Mesendoderm (in vitro differentiated cells): ENCODE measurements around the gene CRYL1.

Experiments
- DNase-seq: peaks from one replicate; pipeline ENCODE4 v3.0.0; 2013
- H2AK5ac ChIP-seq: 2 replicates; pipeline ENCODE4 v1.6.1; 2013; ENCODE audit warnings: low read length, inconsistent platforms
- H2BK120ac ChIP-seq: 2 replicates; pipeline ENCODE4 v1.6.1; 2013; ENCODE audit warnings: low read depth, mild to moderate bottlenecking, low read length, moderate library complexity, mixed read lengths
- H2BK15ac ChIP-seq: replicated peaks from 2 replicates; pipeline ENCODE4 v1.6.1; 2013; ENCODE audit warnings: low read depth, mild to moderate bottlenecking, moderate library complexity
- H2BK5ac ChIP-seq: 2 replicates; pipeline ENCODE4 v1.6.1; 2013; ENCODE audit warnings: low read length, inconsistent platforms
- H3K18ac ChIP-seq: 2 replicates; pipeline ENCODE4 v1.6.1; 2013; ENCODE audit warnings: mild to moderate bottlenecking, low read length, mixed read lengths
- H3K23ac ChIP-seq: one replicate; pipeline ENCODE4 v1.6.1; 2013; ENCODE audit warnings: low read length
- H3K27ac ChIP-seq: 2 replicates; pipeline ENCODE4 v1.5.1; 2013; ENCODE audit warnings: low read depth, mild to moderate bottlenecking, inconsistent platforms, low read length, moderate library complexity
- H3K27me3 ChIP-seq: 2 replicates; pipeline ENCODE4 v1.6.1; 2013; ENCODE audit warnings: low read length, control low read depth, mild to moderate bottlenecking, inconsistent platforms; ENCODE audit not compliant: insufficient read depth, poor library complexity
- H3K36me3 ChIP-seq: 2 replicates; pipeline ENCODE4 v1.6.1; 2013; ENCODE audit warnings: low read length, inconsistent platforms; ENCODE audit not compliant: control insufficient read depth, insufficient read depth
- H3K4ac ChIP-seq: one replicate; pipeline ENCODE4 v1.6.1; 2013; ENCODE audit warnings: low read depth, mild to moderate bottlenecking, low read length, moderate library complexity
- H3K4me1 ChIP-seq: 2 replicates; pipeline ENCODE4 v1.6.1; 2013; ENCODE audit warnings: low read depth, low read length, inconsistent platforms; ENCODE audit not compliant: control insufficient read depth
- H3K4me2 ChIP-seq: 2 replicates; pipeline ENCODE4 v1.6.1; 2013; ENCODE audit warnings: low read length
- H3K4me3 ChIP-seq: 2 replicates; pipeline ENCODE4 v1.5.1; 2013; ENCODE audit warnings: mild to moderate bottlenecking, low read length
- H3K56ac ChIP-seq: one replicate; pipeline ENCODE4 v1.6.1; 2013; ENCODE audit warnings: low read length
- H3K79me1 ChIP-seq: 2 replicates; pipeline ENCODE4 v1.6.1; 2013; ENCODE audit warnings: low read length, inconsistent platforms
- H3K79me2 ChIP-seq: 2 replicates; pipeline ENCODE4 v1.6.1; 2013; ENCODE audit warnings: mild to moderate bottlenecking, low read length; ENCODE audit not compliant: control insufficient read depth, insufficient read depth
- H3K9ac ChIP-seq: 2 replicates; pipeline ENCODE4 v1.6.1; 2013; ENCODE audit warnings: low read length, inconsistent platforms
- H4K5ac ChIP-seq: one replicate; pipeline ENCODE4 v1.6.1; 2013; ENCODE audit warnings: low read length
- H4K8ac ChIP-seq: one replicate; pipeline ENCODE4 v1.6.1; 2013; ENCODE audit warnings: low read depth, mild to moderate bottlenecking, control low read depth, low read length, moderate library complexity
- WGBS: extraction: QIAGEN DNeasy Blood & Tissue Kit; methylation state at CpG from one replicate; pipeline ENCODE4 v1.1.7; 2013; ENCODE audit warnings: low lambda C conversion rate, missing lambda C conversion rate; ENCODE audit not compliant: insufficient coverage; ENCODE audit errors: extremely low coverage; 5-methylcytosine and 5-hydroxymethylcytosine counted together

The CRYL1 gene

DNA sequence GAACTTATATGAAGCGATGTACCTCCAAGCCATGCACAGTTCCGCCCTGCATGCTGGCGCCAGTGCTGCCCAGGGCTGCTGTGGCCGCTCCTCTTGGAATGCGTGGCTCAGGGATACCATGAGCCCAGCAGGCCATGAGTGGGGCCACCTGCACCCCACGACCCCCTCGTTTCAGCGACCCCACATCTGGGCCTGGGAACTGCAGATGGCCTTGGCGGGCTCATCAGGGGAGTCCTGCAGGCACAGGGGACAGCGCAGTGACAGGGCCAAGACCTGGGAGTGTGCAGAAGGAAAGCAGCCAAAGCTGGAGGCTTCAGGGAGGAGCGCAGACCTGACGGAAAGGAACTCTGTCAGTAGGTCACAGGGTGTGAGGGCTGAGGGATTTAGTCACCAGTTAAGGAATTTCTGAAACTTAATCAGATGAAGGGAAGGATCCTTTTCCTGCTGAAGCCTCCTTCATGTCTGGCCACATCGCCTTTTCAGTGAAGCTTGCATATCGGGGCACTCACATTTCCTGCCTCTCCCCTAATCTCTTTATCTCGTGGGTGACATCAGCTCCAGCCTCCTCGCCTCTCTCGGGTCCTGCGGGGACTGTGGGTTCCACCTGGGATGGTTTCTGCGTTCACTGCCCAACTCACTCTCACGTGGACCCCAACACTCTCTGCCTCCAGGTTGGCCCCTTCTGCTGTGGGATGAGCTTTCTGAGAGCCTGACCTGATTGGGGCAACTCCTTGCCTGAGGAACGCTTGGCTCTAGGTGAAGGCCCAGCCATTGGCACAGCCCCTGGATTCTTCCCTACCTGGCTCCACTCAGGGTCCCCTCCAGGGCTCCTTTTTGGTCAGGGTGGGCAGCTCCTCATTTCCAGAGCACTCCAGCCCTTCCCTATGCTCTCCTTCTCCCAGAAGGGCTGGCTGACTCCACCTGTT is 123.5 kb downstream of the CRYL1 start:
- H4K5ac ChIP-seq: no peak overlapping the region
- no peaks in the 10 kb centered on the region for H3K79me1 ChIP-seq
- no peak overlapping the region for H2BK15ac ChIP-seq
- H3K27me3 ChIP-seq: no peaks in the 10 kb centered on the region
- H3K4me2 ChIP-seq: no peak overlapping the region
- no peak overlapping the region for H2BK120ac ChIP-seq
- H3K4me1 ChIP-seq: peaks cover 4% of the 10 kb centered on the region
- H3K23ac ChIP-seq: no peak overlapping the region
- no peak overlapping the region for H3K4ac ChIP-seq
- no peak overlapping the region for H3K18ac ChIP-seq
- H3K4me3 ChIP-seq: no peak overlapping the region
- H4K8ac ChIP-seq: no peak overlapping the region
- no CpG with 5 or more reads among the region's 21 CpGs for WGBS
- no peak overlapping the region for H3K9ac ChIP-seq
- DNase-seq: peak; percentile 85
- no peak overlapping the region for H2AK5ac ChIP-seq
- no peaks in the 10 kb centered on the region for H3K79me2 ChIP-seq
- peak overlapping the region; percentile 65 for H3K56ac ChIP-seq
- no peak overlapping the region for H3K27ac ChIP-seq
- no peaks in the 10 kb centered on the region for H3K36me3 ChIP-seq
- no peak overlapping the region for H2BK5ac ChIP-seq

GRCh38 chr13:20401531-20401930 is 124.1 kb downstream of the CRYL1 start:
- no peak overlapping the region for H2BK15ac ChIP-seq
- DNase-seq: no peak
- H4K8ac ChIP-seq: no peak overlapping the region
- WGBS: no CpG with 5 or more reads among the region's 5 CpGs
- H3K4me1 ChIP-seq: peaks cover 4% of the 10 kb centered on the region
- H3K27ac ChIP-seq: no peak overlapping the region
- H3K4ac ChIP-seq: no peak overlapping the region
- H4K5ac ChIP-seq: no peak overlapping the region
- no peak overlapping the region for H3K9ac ChIP-seq
- H3K36me3 ChIP-seq: no peaks in the 10 kb centered on the region
- no peak overlapping the region for H2AK5ac ChIP-seq
- H3K4me3 ChIP-seq: no peak overlapping the region
- no peak overlapping the region for H2BK5ac ChIP-seq
- no peak overlapping the region for H2BK120ac ChIP-seq
- no peak overlapping the region for H3K56ac ChIP-seq
- no peak overlapping the region for H3K18ac ChIP-seq
- no peak overlapping the region for H3K4me2 ChIP-seq
- H3K79me2 ChIP-seq: no peaks in the 10 kb centered on the region
- H3K27me3 ChIP-seq: no peaks in the 10 kb centered on the region
- H3K79me1 ChIP-seq: no peaks in the 10 kb centered on the region
- no peak overlapping the region for H3K23ac ChIP-seq

GRCh38 chr13:20400774-20401173 is 124.9 kb downstream of the CRYL1 start:
- no peak for DNase-seq
- no CpG with 5 or more reads among the region's 7 CpGs for WGBS
- no peaks in the 10 kb centered on the region for H3K79me2 ChIP-seq

DNA sequence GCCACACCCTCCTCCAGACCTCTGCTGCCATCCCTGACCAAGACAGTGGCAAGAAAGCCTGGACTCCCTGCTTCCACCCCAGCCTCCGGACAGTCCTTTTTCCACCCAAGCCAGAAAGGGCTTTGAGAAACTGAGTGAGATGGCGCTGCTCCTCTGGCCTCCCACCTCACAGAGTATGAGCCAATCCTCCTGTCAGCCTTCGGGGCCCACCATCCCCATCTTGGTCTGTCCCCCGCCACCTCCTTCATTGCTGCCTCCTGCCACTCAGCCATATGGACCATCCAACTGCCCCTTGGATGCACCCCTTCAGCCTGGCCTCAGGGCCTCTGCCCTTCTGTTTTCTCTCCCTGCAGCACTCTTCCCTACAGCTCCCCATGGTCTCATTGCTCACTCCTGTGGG is 125.7 kb downstream of the CRYL1 start:
- Histone ChIP-seq H3K4me1 (peaks cover 4% of the 10 kb centered on the region), H2AK5ac (no peak overlapping the region), H3K9ac (no peak overlapping the region), H4K8ac (no peak overlapping the region), H4K5ac (no peak overlapping the region), H3K79me1 (no peaks in the 10 kb centered on the region), H3K4me2 (no peak overlapping the region), H2BK120ac (no peak overlapping the region), H3K79me2 (no peaks in the 10 kb centered on the region), H3K27ac (no peak overlapping the region), H3K18ac (no peak overlapping the region), H2BK5ac (no peak overlapping the region), H3K4me3 (no peak overlapping the region), H3K27me3 (no peaks in the 10 kb centered on the region), H2BK15ac (no peak overlapping the region), H3K4ac (no peak overlapping the region), H3K56ac (no peak overlapping the region), H3K23ac (no peak overlapping the region), H3K36me3 (no peaks in the 10 kb centered on the region)
- DNase-seq: no peak
- no CpG with 5 or more reads among the region's 4 CpGs for WGBS

More at GRCh38 chr13:20400774-20401173, 124.9 kb downstream of the CRYL1 start:
- Histone ChIP-seq H3K36me3 (no peaks in the 10 kb centered on the region), H4K5ac (no peak overlapping the region), H2AK5ac (no peak overlapping the region), H4K8ac (no peak overlapping the region), H3K4me3 (no peak overlapping the region), H3K9ac (no peak overlapping the region), H2BK120ac (no peak overlapping the region), H3K56ac (no peak overlapping the region), H3K79me1 (no peaks in the 10 kb centered on the region), H2BK15ac (no peak overlapping the region), H3K18ac (no peak overlapping the region), H3K4me1 (peaks cover 4% of the 10 kb centered on the region), H3K4me2 (no peak overlapping the region), H2BK5ac (no peak overlapping the region), H3K27me3 (no peaks in the 10 kb centered on the region), H3K23ac (no peak overlapping the region), H3K27ac (no peak overlapping the region), H3K4ac (no peak overlapping the region)

GRCh38 chr13:20399515-20399914 is 126.1 kb downstream of the CRYL1 start:
- Histone ChIP-seq H4K5ac (no peak overlapping the region), H3K4me1 (peaks cover 4% of the 10 kb centered on the region), H3K79me1 (no peaks in the 10 kb centered on the region), H3K27ac (no peak overlapping the region), H3K23ac (no peak overlapping the region), H3K79me2 (no peaks in the 10 kb centered on the region), H3K36me3 (no peaks in the 10 kb centered on the region), H2AK5ac (no peak overlapping the region), H3K9ac (no peak overlapping the region), H3K56ac (no peak overlapping the region), H2BK15ac (no peak overlapping the region), H3K4me3 (no peak overlapping the region), H2BK120ac (no peak overlapping the region), H3K4ac (no peak overlapping the region), H2BK5ac (no peak overlapping the region), H3K27me3 (no peaks in the 10 kb centered on the region), H3K18ac (no peak overlapping the region), H3K4me2 (no peak overlapping the region), H4K8ac (no peak overlapping the region)
- no peak for DNase-seq
- WGBS: no CpG with 5 or more reads among the region's 5 CpGs
